A673 (cell line): ENCODE measurements around the gene LIX1.

Experiments
- CTCF ChIP-seq: fragments of 300-800, 200-600 bp; sonication (generic); conservative IDR thresholded peaks from 2 replicates; pipeline ENCODE4 v1.5.1; 2017; ENCODE audit warnings: low read depth, mild to moderate bottlenecking, antibody characterized with exemption, low read length, moderate library complexity, mixed read lengths
- EZH2 ChIP-seq: fragments of 200-600 bp; sonication (generic); IDR thresholded peaks from 2 replicates; pipeline ENCODE4 v1.6.1; 2017; ENCODE audit warnings: borderline replicate concordance, low read depth, mild to moderate bottlenecking, mixed read lengths, antibody characterized with exemption, low read length; ENCODE audit not compliant: poor library complexity, severe bottlenecking

GRCh38 chr5:97135868-97136267 is 6.5 kb downstream of the LIX1 start:
- TF ChIP-seq CTCF (no peak), EZH2 (no peak)
